Liver (tissue), 9 donors: Measurements from ENCODE around the gene CHST12. TPM values are rescaled to one million over a fixed set of nuclear protein-coding genes. Genes with fewer than 3 reads are reported as not detected.

Source experiments
- DNase-seq: peaks from one replicate; pipeline ENCODE4 v3.0.0-alpha.2; 2017; ENCODE audit warnings: low spot score
- H3K27ac ChIP-seq, 2 donors: one replicate each; pipeline ENCODE4 v1.7.0; 2013; ENCODE audit warnings: inconsistent platforms in 2 of 2, low read length in 2 of 2, control low read depth in 1 of 2, low read depth in 1 of 2, mild to moderate bottlenecking in 1 of 2
- H3K27me3 ChIP-seq, 4 donors: one replicate each; pipeline versions ENCODE4 v1.6.1 to v1.7.0; 2013; ENCODE audit warnings: low read length in 3 of 4, inconsistent platforms in 1 of 4, mild to moderate bottlenecking in 1 of 4, moderate library complexity in 1 of 4; ENCODE audit not compliant: control insufficient read depth in 4 of 4, insufficient read depth in 4 of 4
- H3K36me3 ChIP-seq, 4 donors: one replicate each; pipeline versions ENCODE4 v1.6.1 to v1.7.0; 2013; ENCODE audit warnings: low read length in 3 of 4, mild to moderate bottlenecking in 3 of 4, low read depth in 1 of 4, moderate library complexity in 1 of 4; ENCODE audit not compliant: control insufficient read depth in 4 of 4, insufficient read depth in 3 of 4
- H3K4me1 ChIP-seq, 4 donors: one replicate each; pipeline versions ENCODE4 v1.6.1 to v1.7.0; 2013; ENCODE audit warnings: low read length in 3 of 4, mild to moderate bottlenecking in 3 of 4, moderate library complexity in 1 of 4; ENCODE audit not compliant: control insufficient read depth in 4 of 4, insufficient read depth in 4 of 4
- H3K4me3 ChIP-seq, 3 donors: one replicate each; pipeline versions ENCODE4 v1.6.1 to v1.7.0; 2013; ENCODE audit warnings: low read length in 3 of 3, control low read depth in 1 of 3, low read depth in 1 of 3, mild to moderate bottlenecking in 1 of 3
- H3K9ac ChIP-seq, 2 donors: one replicate each; pipeline ENCODE4 v1.7.0; 2013; ENCODE audit warnings: low read length in 2 of 2, mild to moderate bottlenecking in 2 of 2, moderate library complexity in 2 of 2, control low read depth in 1 of 2, low read depth in 1 of 2
- H3K9me3 ChIP-seq, 4 donors: one replicate each; pipeline versions ENCODE4 v1.6.1 to v1.7.0; 2013; ENCODE audit warnings: low read length in 3 of 4; ENCODE audit not compliant: control insufficient read depth in 4 of 4
- EGR1 ChIP-seq, 2 donors: IDR thresholded peaks; 2 replicates each; pipeline ENCODE4 v1.6.1; 2016 to 2018; ENCODE audit warnings: antibody characterized with exemption in 2 of 2, low read depth in 2 of 2
- FOXA1 ChIP-seq: IDR thresholded peaks from 2 replicates; pipeline ENCODE4 v1.6.1; 2016; ENCODE audit warnings: antibody characterized with exemption
- FOXA2 ChIP-seq: IDR thresholded peaks from 2 replicates; pipeline ENCODE4 v1.6.1; 2016; ENCODE audit warnings: antibody characterized with exemption
- GABPA ChIP-seq, 2 donors: IDR thresholded peaks in 1 of 2; conservative IDR thresholded peaks in 1 of 2; 2 replicates each; pipeline ENCODE4 v1.6.1; 2016; ENCODE audit warnings: antibody characterized with exemption in 2 of 2, mild to moderate bottlenecking in 1 of 2, moderate library complexity in 1 of 2
- HNF4A ChIP-seq, 2 donors: conservative IDR thresholded peaks; 2 replicates each; pipeline ENCODE4 v1.6.1; 2016; ENCODE audit warnings: antibody characterized with exemption in 2 of 2, mild to moderate bottlenecking in 2 of 2
- HNF4G ChIP-seq: IDR thresholded peaks from 2 replicates; pipeline ENCODE4 v1.6.1; 2016; ENCODE audit warnings: antibody characterized with exemption
- JUND ChIP-seq, 2 donors: IDR thresholded peaks; 2 replicates each; pipeline ENCODE4 v1.6.1; 2016; ENCODE audit warnings: antibody characterized with exemption in 2 of 2
- NR2F2 ChIP-seq: IDR thresholded peaks from 2 replicates; pipeline ENCODE4 v1.6.1; 2016; ENCODE audit warnings: antibody characterized with exemption
- RAD21 ChIP-seq, 2 donors: IDR thresholded peaks; 2 replicates each; pipeline ENCODE4 v1.6.1; 2016; ENCODE audit warnings: antibody characterized with exemption in 2 of 2, mild to moderate bottlenecking in 2 of 2
- RXRA ChIP-seq, 2 donors: IDR thresholded peaks; 2 replicates each; pipeline ENCODE4 v1.6.1; 2017 to 2018; ENCODE audit warnings: antibody characterized with exemption in 2 of 2, mild to moderate bottlenecking in 1 of 2
- SP1 ChIP-seq: IDR thresholded peaks from 2 replicates; pipeline ENCODE4 v1.6.1; 2018; ENCODE audit warnings: antibody characterized with exemption, mild to moderate bottlenecking
- TAF1 ChIP-seq: conservative IDR thresholded peaks from 2 replicates; pipeline ENCODE4 v1.6.1; 2016; ENCODE audit warnings: antibody characterized with exemption, mild to moderate bottlenecking
- YY1 ChIP-seq: IDR thresholded peaks from 2 replicates; pipeline ENCODE4 v1.6.1; 2016; ENCODE audit warnings: antibody characterized with exemption, mild to moderate bottlenecking
- WGBS: extraction: QIAGEN DNeasy Blood & Tissue Kit; methylation state at CpG from one replicate; pipeline ENCODE4 v1.1.7; 2013; 5-methylcytosine and 5-hydroxymethylcytosine counted together
- polyA plus RNA-seq, 2 donors: library from polyadenylated mRNA; stranded (reverse) in 1 of 2; unstranded in 1 of 2; fragments of 200-250 nt in 1 of 2; fragments of >200 nt in 1 of 2; fragmentation: Nextera tagmentation in 1 of 2; extraction: Ambion mirVana in 1 of 2; gene quantifications; one replicate each; pipeline versions ENCODE4 v1.2.1 to v1.2.3, GENCODE V29; 2013 to 2015
- total RNA-seq, 2 donors: library from RNA; depleted of rRNA; stranded (reverse); fragments of >200 nt; gene quantifications; one replicate each; pipeline ENCODE4 v1.2.3, GENCODE V29; 2014
- TF ChIP-seq, protein P1 (sequence below): IDR thresholded peaks from 2 replicates; pipeline ENCODE4 v1.6.1; 2016; ENCODE audit warnings: antibody characterized with exemption
- TF ChIP-seq, protein P2 (sequence below): fragments of 150-350 bp; IDR thresholded peaks from 2 replicates; pipeline ENCODE4 v1.5.1; 2017; ENCODE audit warnings: improper control_type of control experiment, low read depth, low read length; ENCODE audit not compliant: missing input control
- TF ChIP-seq, protein P3 (sequence below): IDR thresholded peaks from 2 replicates; pipeline ENCODE4 v1.6.1; 2016; ENCODE audit warnings: antibody characterized with exemption, mild to moderate bottlenecking
- TF ChIP-seq, protein P4 (sequence below): IDR thresholded peaks from 2 replicates; pipeline ENCODE4 v1.6.1; 2016; ENCODE audit warnings: antibody characterized with exemption
- TF ChIP-seq, protein P5 (sequence below): IDR thresholded peaks from 2 replicates; pipeline ENCODE4 v1.6.1; 2016; ENCODE audit warnings: antibody characterized with exemption
- donor health status: healthy.
- donor health status: healthy.
- donor health status: healthy.
- donor health status: healthy.
- donor health status: healthy.

CHST12 gene
- total and polyA plus RNA-seq, 4 donors, result 3.2 to 11.9 (median 5.2) TPM

DNA sequence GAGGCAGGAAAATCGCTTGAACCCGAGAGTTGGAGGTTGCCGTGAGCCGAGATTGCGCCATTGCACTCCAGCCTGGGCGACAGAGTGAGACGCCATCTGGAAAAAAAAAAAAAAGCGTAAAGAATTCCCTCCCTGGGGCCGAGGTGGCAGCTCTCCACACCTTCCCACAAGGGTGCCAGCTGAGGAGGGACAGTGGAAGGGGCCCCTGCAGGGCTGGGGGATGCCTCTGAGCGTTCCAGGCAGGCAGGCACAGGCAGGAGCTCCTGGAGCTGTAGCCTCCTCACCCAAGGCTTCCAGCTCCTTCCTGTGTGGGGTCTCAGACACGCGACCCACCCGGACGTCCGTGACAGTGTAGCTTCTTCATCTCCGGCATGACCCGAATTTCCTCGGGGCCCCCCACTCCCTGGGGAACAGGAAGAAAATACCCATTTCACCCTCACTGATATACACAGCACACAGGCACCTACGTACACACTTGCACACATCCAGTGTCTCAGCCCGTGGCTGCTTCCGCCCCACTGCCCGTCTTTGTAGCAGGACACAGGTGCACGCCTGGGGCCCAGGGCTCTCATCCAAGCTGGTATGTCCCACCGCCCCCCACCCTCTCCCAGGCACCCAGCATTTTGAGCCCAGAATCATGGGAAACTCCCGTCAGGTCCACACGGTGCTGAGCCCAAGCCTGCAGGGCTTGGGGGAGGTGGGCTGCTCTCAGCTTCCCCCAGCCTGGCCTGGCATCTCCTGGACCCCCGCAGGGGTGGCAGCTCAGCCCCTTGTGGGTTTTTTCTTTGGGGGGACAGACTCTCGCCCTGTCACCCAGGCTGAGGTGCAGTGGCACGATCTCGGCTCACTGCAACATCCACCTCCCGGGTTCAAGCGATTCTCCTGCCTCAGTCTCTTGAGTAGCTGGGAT lies 47.0 kb downstream of the CHST12 start:
- peaks cover 3 to 11% (median 9%) of the 10 kb centered on the region in 4 donors for H3K4me1 ChIP-seq
- no peak overlapping the region for H3K4me3 ChIP-seq
- TF ChIP-seq, protein P1, sequence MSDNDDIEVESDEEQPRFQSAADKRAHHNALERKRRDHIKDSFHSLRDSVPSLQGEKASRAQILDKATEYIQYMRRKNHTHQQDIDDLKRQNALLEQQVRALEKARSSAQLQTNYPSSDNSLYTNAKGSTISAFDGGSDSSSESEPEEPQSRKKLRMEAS, result no peak
- TF ChIP-seq TAF1 (no peak), HNF4G (no peak), JUND (IDR thresholded peaks at IDR 0.05) (no peak), YY1 (no peak), GABPA (IDR thresholded peaks at IDR 0.05 in 1 of 2, conservative IDR thresholded peaks at IDR 0.05 in 1 of 2) (no peak), HNF4A (conservative IDR thresholded peaks at IDR 0.05) (no peak), FOXA1 (no peak), RAD21 (IDR thresholded peaks at IDR 0.05) (no peak), RXRA (IDR thresholded peaks at IDR 0.05) (no peak), FOXA2 (no peak), SP1 (no peak), NR2F2 (no peak), EGR1 (IDR thresholded peaks at IDR 0.05; ENCODE audit: low read depth in 2 of 2) (no peak)
- TF ChIP-seq, protein P2, sequence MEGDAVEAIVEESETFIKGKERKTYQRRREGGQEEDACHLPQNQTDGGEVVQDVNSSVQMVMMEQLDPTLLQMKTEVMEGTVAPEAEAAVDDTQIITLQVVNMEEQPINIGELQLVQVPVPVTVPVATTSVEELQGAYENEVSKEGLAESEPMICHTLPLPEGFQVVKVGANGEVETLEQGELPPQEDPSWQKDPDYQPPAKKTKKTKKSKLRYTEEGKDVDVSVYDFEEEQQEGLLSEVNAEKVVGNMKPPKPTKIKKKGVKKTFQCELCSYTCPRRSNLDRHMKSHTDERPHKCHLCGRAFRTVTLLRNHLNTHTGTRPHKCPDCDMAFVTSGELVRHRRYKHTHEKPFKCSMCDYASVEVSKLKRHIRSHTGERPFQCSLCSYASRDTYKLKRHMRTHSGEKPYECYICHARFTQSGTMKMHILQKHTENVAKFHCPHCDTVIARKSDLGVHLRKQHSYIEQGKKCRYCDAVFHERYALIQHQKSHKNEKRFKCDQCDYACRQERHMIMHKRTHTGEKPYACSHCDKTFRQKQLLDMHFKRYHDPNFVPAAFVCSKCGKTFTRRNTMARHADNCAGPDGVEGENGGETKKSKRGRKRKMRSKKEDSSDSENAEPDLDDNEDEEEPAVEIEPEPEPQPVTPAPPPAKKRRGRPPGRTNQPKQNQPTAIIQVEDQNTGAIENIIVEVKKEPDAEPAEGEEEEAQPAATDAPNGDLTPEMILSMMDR, result no peak
- TF ChIP-seq, protein P3, sequence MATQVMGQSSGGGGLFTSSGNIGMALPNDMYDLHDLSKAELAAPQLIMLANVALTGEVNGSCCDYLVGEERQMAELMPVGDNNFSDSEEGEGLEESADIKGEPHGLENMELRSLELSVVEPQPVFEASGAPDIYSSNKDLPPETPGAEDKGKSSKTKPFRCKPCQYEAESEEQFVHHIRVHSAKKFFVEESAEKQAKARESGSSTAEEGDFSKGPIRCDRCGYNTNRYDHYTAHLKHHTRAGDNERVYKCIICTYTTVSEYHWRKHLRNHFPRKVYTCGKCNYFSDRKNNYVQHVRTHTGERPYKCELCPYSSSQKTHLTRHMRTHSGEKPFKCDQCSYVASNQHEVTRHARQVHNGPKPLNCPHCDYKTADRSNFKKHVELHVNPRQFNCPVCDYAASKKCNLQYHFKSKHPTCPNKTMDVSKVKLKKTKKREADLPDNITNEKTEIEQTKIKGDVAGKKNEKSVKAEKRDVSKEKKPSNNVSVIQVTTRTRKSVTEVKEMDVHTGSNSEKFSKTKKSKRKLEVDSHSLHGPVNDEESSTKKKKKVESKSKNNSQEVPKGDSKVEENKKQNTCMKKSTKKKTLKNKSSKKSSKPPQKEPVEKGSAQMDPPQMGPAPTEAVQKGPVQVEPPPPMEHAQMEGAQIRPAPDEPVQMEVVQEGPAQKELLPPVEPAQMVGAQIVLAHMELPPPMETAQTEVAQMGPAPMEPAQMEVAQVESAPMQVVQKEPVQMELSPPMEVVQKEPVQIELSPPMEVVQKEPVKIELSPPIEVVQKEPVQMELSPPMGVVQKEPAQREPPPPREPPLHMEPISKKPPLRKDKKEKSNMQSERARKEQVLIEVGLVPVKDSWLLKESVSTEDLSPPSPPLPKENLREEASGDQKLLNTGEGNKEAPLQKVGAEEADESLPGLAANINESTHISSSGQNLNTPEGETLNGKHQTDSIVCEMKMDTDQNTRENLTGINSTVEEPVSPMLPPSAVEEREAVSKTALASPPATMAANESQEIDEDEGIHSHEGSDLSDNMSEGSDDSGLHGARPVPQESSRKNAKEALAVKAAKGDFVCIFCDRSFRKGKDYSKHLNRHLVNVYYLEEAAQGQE, result no peak
- TF ChIP-seq, protein P4, sequence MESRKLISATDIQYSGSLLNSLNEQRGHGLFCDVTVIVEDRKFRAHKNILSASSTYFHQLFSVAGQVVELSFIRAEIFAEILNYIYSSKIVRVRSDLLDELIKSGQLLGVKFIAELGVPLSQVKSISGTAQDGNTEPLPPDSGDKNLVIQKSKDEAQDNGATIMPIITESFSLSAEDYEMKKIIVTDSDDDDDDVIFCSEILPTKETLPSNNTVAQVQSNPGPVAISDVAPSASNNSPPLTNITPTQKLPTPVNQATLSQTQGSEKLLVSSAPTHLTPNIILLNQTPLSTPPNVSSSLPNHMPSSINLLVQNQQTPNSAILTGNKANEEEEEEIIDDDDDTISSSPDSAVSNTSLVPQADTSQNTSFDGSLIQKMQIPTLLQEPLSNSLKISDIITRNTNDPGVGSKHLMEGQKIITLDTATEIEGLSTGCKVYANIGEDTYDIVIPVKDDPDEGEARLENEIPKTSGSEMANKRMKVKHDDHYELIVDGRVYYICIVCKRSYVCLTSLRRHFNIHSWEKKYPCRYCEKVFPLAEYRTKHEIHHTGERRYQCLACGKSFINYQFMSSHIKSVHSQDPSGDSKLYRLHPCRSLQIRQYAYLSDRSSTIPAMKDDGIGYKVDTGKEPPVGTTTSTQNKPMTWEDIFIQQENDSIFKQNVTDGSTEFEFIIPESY, result no peak
- TF ChIP-seq, protein P5, sequence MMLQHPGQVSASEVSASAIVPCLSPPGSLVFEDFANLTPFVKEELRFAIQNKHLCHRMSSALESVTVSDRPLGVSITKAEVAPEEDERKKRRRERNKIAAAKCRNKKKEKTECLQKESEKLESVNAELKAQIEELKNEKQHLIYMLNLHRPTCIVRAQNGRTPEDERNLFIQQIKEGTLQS, result no peak
- no peak overlapping the region for H3K27ac ChIP-seq
- WGBS, result 59% methylated on average over 32 of the region's 32 CpGs
- peaks cover 0 to 3% (median 0%) of the 10 kb centered on the region in 4 donors for H3K36me3 ChIP-seq
- no peaks in the 10 kb centered on the region for H3K9me3 ChIP-seq
- no peak overlapping the region for H3K9ac ChIP-seq
- no peaks in the 10 kb centered on the region for H3K27me3 ChIP-seq
- no peak for DNase-seq
